DOHH2 (cell line): Measurements from ENCODE around the gene CARNS1.

Experiments
- EZH2phosphoT487 ChIP-seq: fragments of 200-600 bp; sonication (generic); IDR thresholded peaks from 2 replicates; pipeline ENCODE4 v1.6.1; 2017; ENCODE audit warnings: borderline replicate concordance, mild to moderate bottlenecking, antibody characterized with exemption, low read length, moderate library complexity, mixed read lengths
- TF ChIP-seq, protein P1 (sequence below): fragments of 200-600 bp; sonication (generic); IDR thresholded peaks from one replicate; pipeline ENCODE4 v1.5.1; 2014; ENCODE audit warnings: antibody characterized with exemption, mild to moderate bottlenecking, low read depth, low read length; ENCODE audit not compliant: poor library complexity, severe bottlenecking

DNA sequence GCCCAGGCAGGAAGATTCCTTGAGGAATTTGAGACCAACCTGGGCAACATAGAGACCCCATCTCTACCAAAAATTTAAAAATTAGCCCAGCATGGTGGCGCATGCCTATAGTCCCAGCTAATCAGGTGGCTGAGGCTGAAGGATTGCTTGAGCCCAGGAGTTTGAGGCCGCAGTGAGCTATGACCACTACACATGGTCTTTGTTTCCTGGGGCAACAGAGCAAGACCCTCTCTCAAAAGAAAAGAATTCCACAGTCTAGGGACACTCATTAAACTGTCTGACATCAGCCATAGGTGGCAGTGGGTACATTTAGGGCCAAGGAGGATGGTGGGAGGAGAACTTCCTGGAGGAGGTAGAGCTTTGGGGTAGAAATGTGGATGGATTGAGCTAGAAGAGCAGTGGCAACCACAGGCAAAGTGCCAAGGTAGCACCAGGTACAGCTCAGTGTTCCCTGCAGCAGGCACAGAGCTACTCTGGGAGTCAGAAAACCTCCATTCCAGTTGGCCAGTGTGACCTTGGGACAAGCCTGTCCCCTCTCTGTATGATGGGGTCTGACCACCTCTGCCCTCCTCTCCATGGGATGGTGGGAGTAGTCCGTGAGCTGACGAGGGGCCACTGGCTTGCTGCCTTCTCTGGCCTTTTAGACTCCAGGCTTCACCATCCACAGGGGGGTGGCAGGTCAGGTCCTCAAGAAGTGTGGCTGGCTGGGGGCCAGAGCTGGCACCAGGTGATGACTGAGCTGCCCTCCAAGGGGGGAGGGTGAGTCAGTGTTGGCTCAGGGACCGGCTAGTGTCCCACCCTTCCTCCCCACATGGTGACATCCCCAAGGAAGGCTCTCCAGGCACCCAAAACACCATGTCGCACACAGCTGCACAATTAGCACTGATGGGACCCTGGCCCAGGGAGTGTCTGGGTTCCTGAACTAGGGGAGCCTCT, 38.3 kb upstream of the CARNS1 start:
- TF ChIP-seq, protein P1, sequence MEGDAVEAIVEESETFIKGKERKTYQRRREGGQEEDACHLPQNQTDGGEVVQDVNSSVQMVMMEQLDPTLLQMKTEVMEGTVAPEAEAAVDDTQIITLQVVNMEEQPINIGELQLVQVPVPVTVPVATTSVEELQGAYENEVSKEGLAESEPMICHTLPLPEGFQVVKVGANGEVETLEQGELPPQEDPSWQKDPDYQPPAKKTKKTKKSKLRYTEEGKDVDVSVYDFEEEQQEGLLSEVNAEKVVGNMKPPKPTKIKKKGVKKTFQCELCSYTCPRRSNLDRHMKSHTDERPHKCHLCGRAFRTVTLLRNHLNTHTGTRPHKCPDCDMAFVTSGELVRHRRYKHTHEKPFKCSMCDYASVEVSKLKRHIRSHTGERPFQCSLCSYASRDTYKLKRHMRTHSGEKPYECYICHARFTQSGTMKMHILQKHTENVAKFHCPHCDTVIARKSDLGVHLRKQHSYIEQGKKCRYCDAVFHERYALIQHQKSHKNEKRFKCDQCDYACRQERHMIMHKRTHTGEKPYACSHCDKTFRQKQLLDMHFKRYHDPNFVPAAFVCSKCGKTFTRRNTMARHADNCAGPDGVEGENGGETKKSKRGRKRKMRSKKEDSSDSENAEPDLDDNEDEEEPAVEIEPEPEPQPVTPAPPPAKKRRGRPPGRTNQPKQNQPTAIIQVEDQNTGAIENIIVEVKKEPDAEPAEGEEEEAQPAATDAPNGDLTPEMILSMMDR: no peak
- TF ChIP-seq EZH2phosphoT487: no peak
